Measurements from ENCODE around the gene NACC2. TPM values are rescaled to one million over a fixed set of nuclear protein-coding genes. Genes with fewer than 3 reads are reported as not detected.

The NACC2 gene
- total RNA-seq, 4 donors from 2014 or later, result 71.4 to 209 (median 110) TPM

GRCh38 chr9:135989722-135990467 is 105.2 kb downstream of the NACC2 start:
- Histone ChIP-seq H3K9me3 (no peaks in the 10 kb centered on the region), H3K4me3 (peak overlapping the region in 1 of 2 donors; percentile 19), H3K36me3 (no peaks in the 10 kb centered on the region), H3K27ac (peak overlapping the region in 1 of 4 donors; percentile 37), H3K27me3 (peaks cover 40% of the 10 kb centered on the region), H3K4me1 (peaks cover 2 to 49% (median 29%) of the 10 kb centered on the region in 3 donors)
- TF ChIP-seq, protein P1, sequence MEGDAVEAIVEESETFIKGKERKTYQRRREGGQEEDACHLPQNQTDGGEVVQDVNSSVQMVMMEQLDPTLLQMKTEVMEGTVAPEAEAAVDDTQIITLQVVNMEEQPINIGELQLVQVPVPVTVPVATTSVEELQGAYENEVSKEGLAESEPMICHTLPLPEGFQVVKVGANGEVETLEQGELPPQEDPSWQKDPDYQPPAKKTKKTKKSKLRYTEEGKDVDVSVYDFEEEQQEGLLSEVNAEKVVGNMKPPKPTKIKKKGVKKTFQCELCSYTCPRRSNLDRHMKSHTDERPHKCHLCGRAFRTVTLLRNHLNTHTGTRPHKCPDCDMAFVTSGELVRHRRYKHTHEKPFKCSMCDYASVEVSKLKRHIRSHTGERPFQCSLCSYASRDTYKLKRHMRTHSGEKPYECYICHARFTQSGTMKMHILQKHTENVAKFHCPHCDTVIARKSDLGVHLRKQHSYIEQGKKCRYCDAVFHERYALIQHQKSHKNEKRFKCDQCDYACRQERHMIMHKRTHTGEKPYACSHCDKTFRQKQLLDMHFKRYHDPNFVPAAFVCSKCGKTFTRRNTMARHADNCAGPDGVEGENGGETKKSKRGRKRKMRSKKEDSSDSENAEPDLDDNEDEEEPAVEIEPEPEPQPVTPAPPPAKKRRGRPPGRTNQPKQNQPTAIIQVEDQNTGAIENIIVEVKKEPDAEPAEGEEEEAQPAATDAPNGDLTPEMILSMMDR (IDR thresholded peaks at IDR 0.05), result no peak
- ATAC-seq, result no peak
- 73% methylated on average over 11 of the region's 36 CpGs; no CpG with 5 or more reads in 1 of the 2 donors for WGBS, 2 donors (ENCODE audit: low coverage in 1 of 2)

GRCh38 chr9:135989157-135989556 is 105.9 kb downstream of the NACC2 start:
- no CpG with 5 or more reads among the region's 8 CpGs for WGBS, 2 donors (ENCODE audit: low coverage in 1 of 2)
- Histone ChIP-seq H3K4me3 (no peak overlapping the region), H3K9me3 (no peaks in the 10 kb centered on the region), H3K27me3 (peaks cover 45% of the 10 kb centered on the region), H3K36me3 (no peaks in the 10 kb centered on the region), H3K27ac (no peak overlapping the region), H3K4me1 (peaks cover 2 to 45% (median 29%) of the 10 kb centered on the region in 3 donors)
- ATAC-seq, result no peak
- TF ChIP-seq POLR2A (IDR thresholded peaks at IDR 0.05), result no peak
- TF ChIP-seq POLR2AphosphoS5 (IDR thresholded peaks at IDR 0.05), result no peak
- no peak for TF ChIP-seq EP300 (IDR thresholded peaks at IDR 0.05)
- TF ChIP-seq, protein P1 (IDR thresholded peaks at IDR 0.05), result no peak

- WGBS, 2 donors (ENCODE audit: low coverage in 1 of 2), result 90% methylated on average over 5 of the region's 17 CpGs; no CpG with 5 or more reads in 1 of the 2 donors
- ATAC-seq, result no peak
- no peak for TF ChIP-seq POLR2AphosphoS5 (IDR thresholded peaks at IDR 0.05)
- TF ChIP-seq POLR2A (IDR thresholded peaks at IDR 0.05), result no peak
- TF ChIP-seq, protein P1 (IDR thresholded peaks at IDR 0.05), result no peak
- no peak for TF ChIP-seq EP300 (IDR thresholded peaks at IDR 0.05)
- H3K9me3 ChIP-seq, result no peaks in the 10 kb centered on the region
- no peak overlapping the region for H3K4me3 ChIP-seq
- H3K36me3 ChIP-seq, result no peaks in the 10 kb centered on the region
- peaks cover 51% of the 10 kb centered on the region for H3K27me3 ChIP-seq
- no peak overlapping the region for H3K27ac ChIP-seq
- H3K4me1 ChIP-seq, result peaks cover 2 to 39% (median 25%) of the 10 kb centered on the region in 3 donors
These were observed 106.6 kb downstream of the NACC2 start for GRCh38 chr9:135988493-135988892.

- no CpG with 5 or more reads among the region's 16 CpGs for WGBS, 2 donors (ENCODE audit: low coverage in 1 of 2)
- Histone ChIP-seq H3K36me3 (no peaks in the 10 kb centered on the region), H3K27ac (no peak overlapping the region), H3K9me3 (no peaks in the 10 kb centered on the region), H3K27me3 (peaks cover 53% of the 10 kb centered on the region), H3K4me1 (peaks cover 2 to 33% (median 19%) of the 10 kb centered on the region in 3 donors), H3K4me3 (no peak overlapping the region)
- TF ChIP-seq POLR2AphosphoS5 (IDR thresholded peaks at IDR 0.05) (no peak), EP300 (IDR thresholded peaks at IDR 0.05) (no peak), POLR2A (IDR thresholded peaks at IDR 0.05) (no peak)
- TF ChIP-seq, protein P1 (IDR thresholded peaks at IDR 0.05), result no peak
- no peak for ATAC-seq
These were observed 107.2 kb downstream of the NACC2 start for GRCh38 chr9:135987838-135988404.

- TF ChIP-seq POLR2A (IDR thresholded peaks at IDR 0.05) (no peak), EP300 (IDR thresholded peaks at IDR 0.05) (no peak), POLR2AphosphoS5 (IDR thresholded peaks at IDR 0.05) (no peak)
- TF ChIP-seq, protein P1 (IDR thresholded peaks at IDR 0.05), result no peak
- ATAC-seq, result no peak
- Histone ChIP-seq H3K36me3 (no peaks in the 10 kb centered on the region), H3K4me1 (peaks cover 0 to 20% (median 9%) of the 10 kb centered on the region in 3 donors), H3K27me3 (peaks cover 61% of the 10 kb centered on the region), H3K4me3 (no peak overlapping the region), H3K9me3 (no peaks in the 10 kb centered on the region), H3K27ac (no peak overlapping the region)
- 80 to 90% methylated on average over 1 to 2 of the region's 15 CpGs for WGBS, 2 donors (ENCODE audit: low coverage in 1 of 2)
These were observed 108.5 kb downstream of the NACC2 start for GRCh38 chr9:135986605-135987004.

Measured in gastroesophageal sphincter (tissue), 4 donors.